ENCODE results near the gene GRIK2. TPM values are rescaled to one million over a fixed set of nuclear protein-coding genes. Genes with fewer than 3 reads are reported as not detected.
"Not testable (repeated sequence)": the region's sequence is repeated elsewhere in the genome, so short reads cannot be mapped to it uniquely, and the experiment has no call there.

GRIK2 gene
- total RNA-seq, 1 donor from 2014 or later: 2.5 TPM

DNA sequence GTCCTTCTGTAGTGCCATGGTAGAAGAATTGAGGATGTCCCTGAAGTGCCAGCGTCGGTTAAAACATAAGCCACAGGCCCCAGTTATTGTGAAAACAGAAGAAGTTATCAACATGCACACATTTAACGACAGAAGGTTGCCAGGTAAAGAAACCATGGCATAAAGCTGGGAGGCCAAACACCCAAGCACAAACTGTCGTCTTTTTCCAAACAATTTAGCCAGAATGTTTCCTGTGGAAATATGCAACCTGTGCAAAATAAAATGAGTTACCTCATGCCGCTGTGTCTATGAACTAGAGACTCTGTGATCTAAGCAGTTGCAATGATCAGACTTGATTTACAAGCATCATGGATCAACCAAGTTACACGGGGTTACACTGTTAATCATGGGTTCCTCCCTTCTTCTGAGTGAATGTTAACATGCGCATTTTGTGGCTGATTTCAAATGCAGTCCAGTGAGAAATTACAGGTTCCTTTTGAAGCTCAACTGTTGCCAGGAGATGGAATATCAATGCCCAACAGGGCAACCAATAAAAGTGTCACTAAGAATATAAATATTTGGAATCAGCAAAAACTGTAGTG, 674.9 kb downstream of the GRIK2 start:
- Histone ChIP-seq H3K27ac (ENCODE audit: low read depth, low read length) (no peak overlapping the region), H2AFZ (ENCODE audit: low read depth, low read length) (no peak overlapping the region), H3K9ac (ENCODE audit: low read length) (no peak overlapping the region), H3K79me2 (ENCODE audit: insufficient read depth, low read length) (no peaks in the 10 kb centered on the region), H3K4me2 (ENCODE audit: low read length) (no peak overlapping the region), H3K4me1 (ENCODE audit: insufficient read depth, low read length) (no peaks in the 10 kb centered on the region), H3K4me3 (ENCODE audit: insufficient read depth, low read depth, low read length) (no peak overlapping the region), H4K20me1 (ENCODE audit: insufficient read depth, low read length) (no peaks in the 10 kb centered on the region), H3K9me3 (ENCODE audit: insufficient read depth, low read depth, low read length) (no peaks in the 10 kb centered on the region), H3K36me3 (ENCODE audit: insufficient read depth, low read length) (no peaks in the 10 kb centered on the region), H3K27me3 (ENCODE audit: insufficient read depth, low read length) (no peaks in the 10 kb centered on the region)
- Mint-ChIP-seq H3K4me3 (ENCODE audit: unreplicated experiment) (no peak overlapping the region), H3K9me3 (ENCODE audit: unreplicated experiment) (no peaks in the 10 kb centered on the region), H3K27ac (ENCODE audit: unreplicated experiment) (no peak overlapping the region), H3K27me3 (ENCODE audit: low read depth, unreplicated experiment) (no peaks in the 10 kb centered on the region), H3K36me3 (ENCODE audit: low read depth, unreplicated experiment) (no peaks in the 10 kb centered on the region), H3K4me1 (ENCODE audit: low read depth, unreplicated experiment) (no peaks in the 10 kb centered on the region)
- DNase-seq (ENCODE audit: low read depth): no peak
- TF ChIP-seq EZH2 (IDR thresholded peaks at IDR 0.05; ENCODE audit: insufficient read depth, low read length): no peak
- TF ChIP-seq, protein P1, sequence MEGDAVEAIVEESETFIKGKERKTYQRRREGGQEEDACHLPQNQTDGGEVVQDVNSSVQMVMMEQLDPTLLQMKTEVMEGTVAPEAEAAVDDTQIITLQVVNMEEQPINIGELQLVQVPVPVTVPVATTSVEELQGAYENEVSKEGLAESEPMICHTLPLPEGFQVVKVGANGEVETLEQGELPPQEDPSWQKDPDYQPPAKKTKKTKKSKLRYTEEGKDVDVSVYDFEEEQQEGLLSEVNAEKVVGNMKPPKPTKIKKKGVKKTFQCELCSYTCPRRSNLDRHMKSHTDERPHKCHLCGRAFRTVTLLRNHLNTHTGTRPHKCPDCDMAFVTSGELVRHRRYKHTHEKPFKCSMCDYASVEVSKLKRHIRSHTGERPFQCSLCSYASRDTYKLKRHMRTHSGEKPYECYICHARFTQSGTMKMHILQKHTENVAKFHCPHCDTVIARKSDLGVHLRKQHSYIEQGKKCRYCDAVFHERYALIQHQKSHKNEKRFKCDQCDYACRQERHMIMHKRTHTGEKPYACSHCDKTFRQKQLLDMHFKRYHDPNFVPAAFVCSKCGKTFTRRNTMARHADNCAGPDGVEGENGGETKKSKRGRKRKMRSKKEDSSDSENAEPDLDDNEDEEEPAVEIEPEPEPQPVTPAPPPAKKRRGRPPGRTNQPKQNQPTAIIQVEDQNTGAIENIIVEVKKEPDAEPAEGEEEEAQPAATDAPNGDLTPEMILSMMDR (IDR thresholded peaks at IDR 0.05; ENCODE audit: insufficient read depth, low read depth, low read length): no peak
- no peak for FAIRE-seq

DNA sequence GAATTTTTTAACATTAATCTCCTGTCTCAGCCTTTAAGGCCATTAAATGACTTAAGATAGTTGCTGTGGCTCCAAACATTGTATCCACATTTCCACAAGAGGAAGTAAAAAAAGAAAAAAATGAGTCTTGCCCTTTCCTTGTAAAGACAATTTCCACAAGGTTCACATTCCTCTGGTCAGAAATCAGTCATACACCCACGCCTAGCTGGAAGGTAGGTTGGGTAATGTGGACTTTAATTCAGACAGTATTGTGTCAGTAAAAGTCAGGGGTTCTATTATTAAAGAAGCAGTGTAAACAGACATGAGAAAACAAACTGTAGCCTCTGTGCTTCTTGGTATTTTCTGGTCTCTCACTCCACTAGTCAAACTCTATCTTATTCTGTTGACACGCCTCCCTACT, 682.0 kb downstream of the GRIK2 start:
- Mint-ChIP-seq H3K36me3 (ENCODE audit: low read depth, unreplicated experiment) (no peaks in the 10 kb centered on the region), H3K27ac (ENCODE audit: unreplicated experiment) (no peak overlapping the region), H3K27me3 (ENCODE audit: low read depth, unreplicated experiment) (no peaks in the 10 kb centered on the region), H3K9me3 (ENCODE audit: unreplicated experiment) (no peaks in the 10 kb centered on the region), H3K4me3 (ENCODE audit: unreplicated experiment) (no peak overlapping the region), H3K4me1 (ENCODE audit: low read depth, unreplicated experiment) (peaks cover 5% of the 10 kb centered on the region)
- DNase-seq (ENCODE audit: low read depth) (peak; percentile 26), FAIRE-seq (no peak)
- TF ChIP-seq, protein P1 (IDR thresholded peaks at IDR 0.05; ENCODE audit: insufficient read depth, low read depth, low read length): no peak
- no peak for TF ChIP-seq EZH2 (IDR thresholded peaks at IDR 0.05; ENCODE audit: insufficient read depth, low read length)
- no peaks in the 10 kb centered on the region for H3K36me3 ChIP-seq (ENCODE audit: insufficient read depth, low read length)
- no peak overlapping the region for H3K4me3 ChIP-seq (ENCODE audit: insufficient read depth, low read depth, low read length)
- H3K4me1 ChIP-seq (ENCODE audit: insufficient read depth, low read length): no peaks in the 10 kb centered on the region
- H3K4me2 ChIP-seq (ENCODE audit: low read length): no peak overlapping the region
- H3K27ac ChIP-seq (ENCODE audit: low read depth, low read length): no peak overlapping the region
- H3K27me3 ChIP-seq (ENCODE audit: insufficient read depth, low read length): no peaks in the 10 kb centered on the region
- no peaks in the 10 kb centered on the region for H3K9me3 ChIP-seq (ENCODE audit: insufficient read depth, low read depth, low read length)
- H2AFZ ChIP-seq (ENCODE audit: low read depth, low read length): no peak overlapping the region
- no peaks in the 10 kb centered on the region for H4K20me1 ChIP-seq (ENCODE audit: insufficient read depth, low read length)
- H3K79me2 ChIP-seq (ENCODE audit: insufficient read depth, low read length): no peaks in the 10 kb centered on the region
- no peak overlapping the region for H3K9ac ChIP-seq (ENCODE audit: low read length)

DNA sequence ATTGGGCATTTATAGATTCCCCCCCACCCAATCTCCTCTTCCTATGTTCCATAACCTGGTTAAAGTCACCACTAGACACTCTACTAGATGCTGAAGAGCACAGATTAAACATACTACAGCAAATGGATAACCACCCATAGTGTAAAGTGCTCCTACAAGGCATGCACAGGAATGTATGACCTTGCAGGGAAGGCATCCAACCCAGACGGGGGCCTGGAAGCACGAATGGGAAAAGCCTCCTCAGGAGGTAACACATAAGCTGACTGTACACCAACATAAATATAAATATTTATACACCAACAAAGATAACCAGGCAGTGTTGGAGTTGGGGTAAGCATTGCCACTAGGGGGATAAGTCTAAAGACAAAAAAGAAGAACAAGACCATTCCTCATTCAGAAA, 691.7 kb downstream of the GRIK2 start:
- no peak overlapping the region for H3K27ac Mint-ChIP-seq (ENCODE audit: unreplicated experiment)
- no peak overlapping the region for H3K4me3 Mint-ChIP-seq (ENCODE audit: unreplicated experiment)
- Histone ChIP-seq H3K79me2 (ENCODE audit: insufficient read depth, low read length) (no peaks in the 10 kb centered on the region), H3K9ac (ENCODE audit: low read length) (no peak overlapping the region), H2AFZ (ENCODE audit: low read depth, low read length) (no peak overlapping the region), H3K27ac (ENCODE audit: low read depth, low read length) (no peak overlapping the region), H3K36me3 (ENCODE audit: insufficient read depth, low read length) (no peaks in the 10 kb centered on the region), H3K4me2 (ENCODE audit: low read length) (no peak overlapping the region), H4K20me1 (ENCODE audit: insufficient read depth, low read length) (no peaks in the 10 kb centered on the region), H3K4me1 (ENCODE audit: insufficient read depth, low read length) (no peaks in the 10 kb centered on the region), H3K9me3 (ENCODE audit: insufficient read depth, low read depth, low read length) (no peaks in the 10 kb centered on the region), H3K4me3 (ENCODE audit: insufficient read depth, low read depth, low read length) (no peak overlapping the region), H3K27me3 (ENCODE audit: insufficient read depth, low read length) (no peaks in the 10 kb centered on the region)
- no peaks in the 10 kb centered on the region for H3K36me3 Mint-ChIP-seq (ENCODE audit: low read depth, unreplicated experiment)
- no peak for TF ChIP-seq EZH2 (IDR thresholded peaks at IDR 0.05; ENCODE audit: insufficient read depth, low read length)
- TF ChIP-seq, protein P1 (IDR thresholded peaks at IDR 0.05; ENCODE audit: insufficient read depth, low read depth, low read length): no peak
- H3K9me3 Mint-ChIP-seq (ENCODE audit: unreplicated experiment): no peaks in the 10 kb centered on the region
- H3K27me3 Mint-ChIP-seq (ENCODE audit: low read depth, unreplicated experiment): no peaks in the 10 kb centered on the region
- H3K4me1 Mint-ChIP-seq (ENCODE audit: low read depth, unreplicated experiment): peaks cover 5% of the 10 kb centered on the region
- FAIRE-seq (no peak), DNase-seq (ENCODE audit: low read depth) (no peak)

DNA sequence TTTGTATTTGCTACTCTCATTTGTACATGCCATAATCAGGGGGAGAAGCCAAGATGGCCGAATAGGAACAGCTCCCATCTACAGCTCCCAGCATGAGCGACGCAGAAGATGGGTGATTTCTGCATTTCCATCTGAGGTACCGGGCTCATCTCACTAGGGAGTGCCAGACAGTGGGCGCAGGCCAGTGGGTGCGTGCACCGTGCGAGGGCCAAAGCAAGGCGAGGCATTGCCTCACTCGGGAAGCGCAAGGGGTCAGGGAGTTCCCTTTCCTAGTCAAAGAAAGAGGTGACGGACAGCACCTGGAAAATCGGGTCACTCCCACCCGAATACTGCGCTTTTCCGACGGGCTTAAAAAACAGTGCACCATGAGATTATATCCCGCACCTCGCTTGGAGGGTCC, 694.7 kb downstream of the GRIK2 start:
- not testable (repeated sequence) for H3K4me2 ChIP-seq (ENCODE audit: low read length); H3K27me3 ChIP-seq (ENCODE audit: insufficient read depth, low read length); H2AFZ ChIP-seq (ENCODE audit: low read depth, low read length); H3K27me3 Mint-ChIP-seq (ENCODE audit: low read depth, unreplicated experiment); H3K4me3 Mint-ChIP-seq (ENCODE audit: unreplicated experiment); H3K9me3 Mint-ChIP-seq (ENCODE audit: unreplicated experiment); H4K20me1 ChIP-seq (ENCODE audit: insufficient read depth, low read length); H3K79me2 ChIP-seq (ENCODE audit: insufficient read depth, low read length); H3K36me3 ChIP-seq (ENCODE audit: insufficient read depth, low read length); DNase-seq (ENCODE audit: low read depth); H3K9ac ChIP-seq (ENCODE audit: low read length); H3K4me1 ChIP-seq (ENCODE audit: insufficient read depth, low read length); H3K9me3 ChIP-seq (ENCODE audit: insufficient read depth, low read depth, low read length); H3K27ac Mint-ChIP-seq (ENCODE audit: unreplicated experiment); FAIRE-seq; H3K27ac ChIP-seq (ENCODE audit: low read depth, low read length); H3K4me3 ChIP-seq (ENCODE audit: insufficient read depth, low read depth, low read length); H3K36me3 Mint-ChIP-seq (ENCODE audit: low read depth, unreplicated experiment); H3K4me1 Mint-ChIP-seq (ENCODE audit: low read depth, unreplicated experiment)
